Measurements from ENCODE around the gene ZNF385B. TPM values are rescaled to one million over a fixed set of nuclear protein-coding genes. Genes with fewer than 3 reads are reported as not detected.

Gene ZNF385B
- total and polyA plus RNA-seq, 4 experiments from 2014 or later = not detected

- Histone ChIP-seq H3K27me3 (ENCODE audit: insufficient read depth, low read length) (no peaks in the 10 kb centered on the region), H3K36me3 (ENCODE audit: insufficient read depth, low read length) (no peaks in the 10 kb centered on the region), H3K4me3 (ENCODE audit: low read length in 2 of 2) (no peak overlapping the region), H3K27ac (ENCODE audit: low read depth, low read length) (no peak overlapping the region), H3K9me3 (ENCODE audit: control insufficient read depth in 1 of 2, low read length in 2 of 2) (no peaks in the 10 kb centered on the region), H3K4me1 (ENCODE audit: insufficient read depth, low read length) (no peaks in the 10 kb centered on the region)
- Mint-ChIP-seq H3K27ac (no peak overlapping the region), H3K27me3 (no peaks in the 10 kb centered on the region), H3K9me3 (peaks cover 0 to 2% (median 0%) of the 10 kb centered on the region in 8 donors), H3K4me3 (no peak overlapping the region), H3K36me3 (no peaks in the 10 kb centered on the region), H3K4me1 (no peaks in the 10 kb centered on the region)
- CTCF ChIA-PET (ENCODE audit: partially characterized antibody) = no interaction called here
- no peak for DNase-seq
- intact Hi-C loops (cut with micrococcal nuclease) = no loop called here
- POLR2A ChIA-PET (ENCODE audit: partially characterized antibody) = no interaction called here
Measured at GRCh38 chr2:179715871-179716270, 145.5 kb downstream of the ZNF385B start.

GRCh38 chr2:179715196-179715595 lies 146.2 kb downstream of the ZNF385B start:
- POLR2A ChIA-PET (ENCODE audit: partially characterized antibody) = no interaction called here
- intact Hi-C loops (cut with micrococcal nuclease) = no loop called here

DNA sequence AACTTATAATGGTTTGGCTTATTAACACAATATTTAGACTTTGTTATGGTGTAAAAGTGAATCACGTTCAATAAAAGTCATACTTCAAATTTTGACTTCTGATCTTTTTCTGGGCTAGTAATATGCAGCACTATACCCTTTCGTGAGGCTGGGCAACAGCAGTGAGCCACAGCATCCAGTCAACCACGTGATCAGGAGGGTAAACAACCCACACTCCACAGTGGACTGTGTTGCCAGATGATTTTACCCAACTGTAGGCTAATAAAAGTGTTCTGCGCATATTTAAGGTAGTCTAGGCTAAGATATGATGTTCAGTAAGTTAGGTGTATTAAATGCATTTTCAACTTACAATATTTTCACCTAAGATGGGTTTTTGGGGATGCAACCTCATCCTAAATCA lies 148.6 kb downstream of the ZNF385B start:
- no peak for DNase-seq
- ChIA-PET CTCF (ENCODE audit: partially characterized antibody) (no interaction called here), POLR2A (ENCODE audit: partially characterized antibody) (no interaction called here)
- H3K27ac ChIP-seq (ENCODE audit: low read depth, low read length) = no peak overlapping the region
- H3K9me3 ChIP-seq (ENCODE audit: control insufficient read depth in 1 of 2, low read length in 2 of 2) = no peaks in the 10 kb centered on the region
- peaks cover 0 to 3% (median 0%) of the 10 kb centered on the region in 8 donors for H3K9me3 Mint-ChIP-seq
- intact Hi-C loops (cut with micrococcal nuclease) = no loop called here
- H3K4me1 ChIP-seq (ENCODE audit: insufficient read depth, low read length) = no peaks in the 10 kb centered on the region
- H3K27me3 Mint-ChIP-seq = no peaks in the 10 kb centered on the region
- H3K4me3 Mint-ChIP-seq = no peak overlapping the region
- no peak overlapping the region for H3K4me3 ChIP-seq (ENCODE audit: low read length in 2 of 2)
- H3K4me1 Mint-ChIP-seq = no peaks in the 10 kb centered on the region
- no peaks in the 10 kb centered on the region for H3K36me3 ChIP-seq (ENCODE audit: insufficient read depth, low read length)
- H3K27ac Mint-ChIP-seq = no peak overlapping the region
- H3K27me3 ChIP-seq (ENCODE audit: insufficient read depth, low read length) = no peaks in the 10 kb centered on the region
- no peaks in the 10 kb centered on the region for H3K36me3 Mint-ChIP-seq

More at GRCh38 chr2:179715196-179715595, 146.2 kb downstream of the ZNF385B start:
- no peak for DNase-seq
- Histone ChIP-seq H3K27ac (ENCODE audit: low read depth, low read length) (no peak overlapping the region), H3K36me3 (ENCODE audit: insufficient read depth, low read length) (no peaks in the 10 kb centered on the region), H3K4me3 (ENCODE audit: low read length in 2 of 2) (no peak overlapping the region), H3K4me1 (ENCODE audit: insufficient read depth, low read length) (no peaks in the 10 kb centered on the region), H3K27me3 (ENCODE audit: insufficient read depth, low read length) (no peaks in the 10 kb centered on the region), H3K9me3 (ENCODE audit: control insufficient read depth in 1 of 2, low read length in 2 of 2) (no peaks in the 10 kb centered on the region)
- Mint-ChIP-seq H3K9me3 (peaks cover 0 to 2% (median 0%) of the 10 kb centered on the region in 8 donors), H3K4me3 (no peak overlapping the region), H3K27me3 (no peaks in the 10 kb centered on the region), H3K36me3 (no peaks in the 10 kb centered on the region), H3K27ac (no peak overlapping the region), H3K4me1 (no peaks in the 10 kb centered on the region)
- CTCF ChIA-PET (ENCODE audit: partially characterized antibody) = no interaction called here

- ChIA-PET POLR2A (ENCODE audit: partially characterized antibody) (no interaction called here), CTCF (ENCODE audit: partially characterized antibody) (no interaction called here)
- H3K4me3 Mint-ChIP-seq = no peak overlapping the region
- H3K27ac Mint-ChIP-seq = no peak overlapping the region
- no peaks in the 10 kb centered on the region for H3K4me1 Mint-ChIP-seq
- peaks cover 0 to 1% of the 10 kb centered on the region in 2 donors for H3K27me3 Mint-ChIP-seq
- Histone ChIP-seq H3K4me3 (ENCODE audit: low read length in 2 of 2) (no peak overlapping the region), H3K9me3 (ENCODE audit: control insufficient read depth in 1 of 2, low read length in 2 of 2) (no peaks in the 10 kb centered on the region), H3K4me1 (ENCODE audit: insufficient read depth, low read length) (no peaks in the 10 kb centered on the region), H3K36me3 (ENCODE audit: insufficient read depth, low read length) (no peaks in the 10 kb centered on the region), H3K27ac (ENCODE audit: low read depth, low read length) (no peak overlapping the region), H3K27me3 (ENCODE audit: insufficient read depth, low read length) (no peaks in the 10 kb centered on the region)
- peaks cover 0 to 3% (median under 1%) of the 10 kb centered on the region in 8 donors for H3K9me3 Mint-ChIP-seq
- DNase-seq = no peak
- intact Hi-C loops (cut with micrococcal nuclease) = no loop called here
- H3K36me3 Mint-ChIP-seq = no peaks in the 10 kb centered on the region
Measured at GRCh38 chr2:179711375-179711774, 150.0 kb downstream of the ZNF385B start.

- CTCF ChIA-PET (ENCODE audit: partially characterized antibody) = no interaction called here
- intact Hi-C loops (cut with micrococcal nuclease) = no loop called here
- POLR2A ChIA-PET (ENCODE audit: partially characterized antibody) = no interaction called here
- Mint-ChIP-seq H3K9me3 (peaks cover 0 to 2% (median under 1%) of the 10 kb centered on the region in 8 donors), H3K36me3 (no peaks in the 10 kb centered on the region), H3K27me3 (peaks cover 0 to 1% of the 10 kb centered on the region in 2 donors), H3K4me3 (no peak overlapping the region), H3K27ac (no peak overlapping the region), H3K4me1 (no peaks in the 10 kb centered on the region)
- Histone ChIP-seq H3K4me1 (ENCODE audit: insufficient read depth, low read length) (no peaks in the 10 kb centered on the region), H3K4me3 (ENCODE audit: low read length in 2 of 2) (no peak overlapping the region), H3K27ac (ENCODE audit: low read depth, low read length) (no peak overlapping the region), H3K27me3 (ENCODE audit: insufficient read depth, low read length) (no peaks in the 10 kb centered on the region), H3K9me3 (ENCODE audit: control insufficient read depth in 1 of 2, low read length in 2 of 2) (no peaks in the 10 kb centered on the region), H3K36me3 (ENCODE audit: insufficient read depth, low read length) (no peaks in the 10 kb centered on the region)
- no peak for DNase-seq
Measured at GRCh38 chr2:179703702-179704101, 157.7 kb downstream of the ZNF385B start.

DNA sequence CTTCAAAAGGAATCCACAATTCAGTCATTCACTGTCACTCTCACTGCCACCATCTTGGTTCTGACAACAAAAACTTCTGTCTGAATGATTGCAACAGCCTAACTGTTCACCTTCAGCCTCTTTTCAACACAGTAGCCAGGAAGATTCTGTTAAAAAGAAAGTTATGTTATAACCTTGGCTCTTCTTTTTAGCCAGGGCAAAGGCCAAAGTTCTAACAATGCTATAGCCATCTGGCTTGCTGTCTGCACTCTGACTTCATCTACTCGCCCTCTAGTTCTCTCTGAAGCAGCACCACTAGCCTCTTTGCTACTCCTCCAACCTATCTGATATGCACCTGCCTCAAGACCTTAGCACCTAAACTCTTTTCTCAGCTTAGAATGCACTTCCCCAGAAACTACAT lies 158.5 kb downstream of the ZNF385B start:
- no peaks in the 10 kb centered on the region for H3K4me1 ChIP-seq (ENCODE audit: insufficient read depth, low read length)
- no peaks in the 10 kb centered on the region for H3K9me3 ChIP-seq (ENCODE audit: control insufficient read depth in 1 of 2, low read length in 2 of 2)
- Mint-ChIP-seq H3K27ac (no peak overlapping the region), H3K36me3 (no peaks in the 10 kb centered on the region), H3K9me3 (peaks cover 0 to 2% (median 0%) of the 10 kb centered on the region in 8 donors), H3K27me3 (peaks cover 0 to 1% of the 10 kb centered on the region in 2 donors), H3K4me1 (no peaks in the 10 kb centered on the region), H3K4me3 (no peak overlapping the region)
- CTCF ChIA-PET (ENCODE audit: partially characterized antibody) = no interaction called here
- H3K36me3 ChIP-seq (ENCODE audit: insufficient read depth, low read length) = no peaks in the 10 kb centered on the region
- intact Hi-C loops (cut with micrococcal nuclease) = no loop called here
- no peaks in the 10 kb centered on the region for H3K27me3 ChIP-seq (ENCODE audit: insufficient read depth, low read length)
- H3K4me3 ChIP-seq (ENCODE audit: low read length in 2 of 2) = no peak overlapping the region
- no peak for DNase-seq
- H3K27ac ChIP-seq (ENCODE audit: low read depth, low read length) = no peak overlapping the region
- POLR2A ChIA-PET (ENCODE audit: partially characterized antibody) = no interaction called here

- Histone ChIP-seq H3K27me3 (ENCODE audit: insufficient read depth, low read length) (no peaks in the 10 kb centered on the region), H3K4me3 (ENCODE audit: low read length in 2 of 2) (no peak overlapping the region), H3K9me3 (ENCODE audit: control insufficient read depth in 1 of 2, low read length in 2 of 2) (no peaks in the 10 kb centered on the region), H3K4me1 (ENCODE audit: insufficient read depth, low read length) (no peaks in the 10 kb centered on the region), H3K27ac (ENCODE audit: low read depth, low read length) (no peak overlapping the region), H3K36me3 (ENCODE audit: insufficient read depth, low read length) (no peaks in the 10 kb centered on the region)
- ChIA-PET CTCF (ENCODE audit: partially characterized antibody) (no interaction called here), POLR2A (ENCODE audit: partially characterized antibody) (no interaction called here)
- peaks cover 0 to 2% (median 0%) of the 10 kb centered on the region in 8 donors for H3K9me3 Mint-ChIP-seq
- DNase-seq = no peak
- no peaks in the 10 kb centered on the region for H3K36me3 Mint-ChIP-seq
- no peak overlapping the region for H3K27ac Mint-ChIP-seq
- no peak overlapping the region for H3K4me3 Mint-ChIP-seq
- no peaks in the 10 kb centered on the region for H3K4me1 Mint-ChIP-seq
- intact Hi-C loops (cut with micrococcal nuclease) = no loop called here
- no peaks in the 10 kb centered on the region for H3K27me3 Mint-ChIP-seq
Measured at GRCh38 chr2:179701524-179702110, 159.8 kb downstream of the ZNF385B start.

DNA sequence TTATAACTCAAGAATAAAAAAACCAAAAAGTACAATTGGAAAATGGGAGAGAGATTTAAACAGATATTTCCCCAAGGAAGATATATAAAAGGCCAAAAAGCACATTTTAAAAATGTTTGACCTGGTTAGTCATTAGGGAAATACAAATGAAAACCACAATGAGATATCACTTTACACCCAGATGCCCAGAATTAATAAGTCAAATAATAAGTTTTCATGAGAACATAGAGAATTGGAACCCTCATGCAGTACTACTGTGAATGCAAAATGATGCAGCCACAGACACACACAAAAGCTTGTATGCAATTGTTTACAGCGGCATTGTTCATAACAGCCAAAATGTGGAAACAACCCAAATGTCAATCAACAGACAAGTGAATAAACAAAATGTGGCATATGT lies 165.9 kb downstream of the ZNF385B start:
- POLR2A ChIA-PET (ENCODE audit: partially characterized antibody) = no interaction called here
- no peak overlapping the region for H3K27ac Mint-ChIP-seq
- no peaks in the 10 kb centered on the region for H3K4me1 ChIP-seq (ENCODE audit: insufficient read depth, low read length)
- no peaks in the 10 kb centered on the region for H3K27me3 ChIP-seq (ENCODE audit: insufficient read depth, low read length)
- no peaks in the 10 kb centered on the region for H3K27me3 Mint-ChIP-seq
- intact Hi-C loops (cut with micrococcal nuclease) = no loop called here
- no peaks in the 10 kb centered on the region for H3K9me3 ChIP-seq (ENCODE audit: control insufficient read depth in 1 of 2, low read length in 2 of 2)
- peaks cover 0 to 4% (median 0%) of the 10 kb centered on the region in 8 donors for H3K9me3 Mint-ChIP-seq
- H3K27ac ChIP-seq (ENCODE audit: low read depth, low read length) = no peak overlapping the region
- no peak overlapping the region for H3K4me3 Mint-ChIP-seq
- no peaks in the 10 kb centered on the region for H3K36me3 Mint-ChIP-seq
- CTCF ChIA-PET (ENCODE audit: partially characterized antibody) = no interaction called here
- H3K4me1 Mint-ChIP-seq = no peaks in the 10 kb centered on the region
- DNase-seq = no peak
- H3K36me3 ChIP-seq (ENCODE audit: insufficient read depth, low read length) = no peaks in the 10 kb centered on the region
- no peak overlapping the region for H3K4me3 ChIP-seq (ENCODE audit: low read length in 2 of 2)

Measured in CD4-positive, alpha-beta memory T cell (primary cell).